ENCODE results near the gene PRR30.

The PRR30 gene

DNA sequence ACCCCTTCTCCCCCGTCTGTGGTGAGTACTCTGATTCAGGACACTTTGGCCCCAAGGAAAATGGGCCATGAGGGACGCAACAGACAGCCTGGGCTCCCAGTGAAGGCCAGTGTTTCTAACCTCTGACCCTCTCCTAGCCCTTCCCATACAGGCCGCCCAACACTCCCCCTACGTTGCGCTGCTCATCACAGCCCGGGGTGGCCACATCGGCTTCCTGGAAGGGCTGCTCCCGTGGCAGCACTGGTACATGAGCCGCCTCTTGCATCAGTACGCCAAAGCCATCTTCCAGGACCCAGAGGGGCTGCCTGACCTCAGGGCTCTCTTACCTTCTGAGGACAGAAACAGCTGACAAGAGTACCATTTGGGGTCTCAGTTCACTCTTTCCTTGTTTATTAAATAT lies 8.8 kb downstream of the PRR30 start:
- Histone ChIP-seq H3K36me3 (peaks cover 13 to 35% (median 29%) of the 10 kb centered on the region in 3 donors), H3K9me3 (no peaks in the 10 kb centered on the region), H3K27ac (no peak overlapping the region), H3K4me1 (peaks cover 0 to 21% (median 19%) of the 10 kb centered on the region in 4 donors), H3K27me3 (no peaks in the 10 kb centered on the region), H3K4me3 (no peak overlapping the region)
- intact Hi-C loops (cut with DNase I; ENCODE audit: low total_unique reads) = loop anchor here (10.0 kb wide), 1 partner anchor 84 kb away; the partner anchor contains the start of genes ATRAID, CAD and SLC5A6
- TF ChIP-seq, protein P1, sequence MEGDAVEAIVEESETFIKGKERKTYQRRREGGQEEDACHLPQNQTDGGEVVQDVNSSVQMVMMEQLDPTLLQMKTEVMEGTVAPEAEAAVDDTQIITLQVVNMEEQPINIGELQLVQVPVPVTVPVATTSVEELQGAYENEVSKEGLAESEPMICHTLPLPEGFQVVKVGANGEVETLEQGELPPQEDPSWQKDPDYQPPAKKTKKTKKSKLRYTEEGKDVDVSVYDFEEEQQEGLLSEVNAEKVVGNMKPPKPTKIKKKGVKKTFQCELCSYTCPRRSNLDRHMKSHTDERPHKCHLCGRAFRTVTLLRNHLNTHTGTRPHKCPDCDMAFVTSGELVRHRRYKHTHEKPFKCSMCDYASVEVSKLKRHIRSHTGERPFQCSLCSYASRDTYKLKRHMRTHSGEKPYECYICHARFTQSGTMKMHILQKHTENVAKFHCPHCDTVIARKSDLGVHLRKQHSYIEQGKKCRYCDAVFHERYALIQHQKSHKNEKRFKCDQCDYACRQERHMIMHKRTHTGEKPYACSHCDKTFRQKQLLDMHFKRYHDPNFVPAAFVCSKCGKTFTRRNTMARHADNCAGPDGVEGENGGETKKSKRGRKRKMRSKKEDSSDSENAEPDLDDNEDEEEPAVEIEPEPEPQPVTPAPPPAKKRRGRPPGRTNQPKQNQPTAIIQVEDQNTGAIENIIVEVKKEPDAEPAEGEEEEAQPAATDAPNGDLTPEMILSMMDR (IDR thresholded peaks at IDR 0.05) = no peak
- DNase-seq = no peak

GRCh38 chr2:27128668-27129571 lies 10.3 kb downstream of the PRR30 start:
- intact Hi-C loops (cut with DNase I; ENCODE audit: low total_unique reads) = no loop called here
- no peak overlapping the region for H3K27ac ChIP-seq
- H3K4me1 ChIP-seq = peaks cover 0 to 24% (median 17%) of the 10 kb centered on the region in 4 donors
- no peaks in the 10 kb centered on the region for H3K9me3 ChIP-seq
- no peak for DNase-seq
- H3K27me3 ChIP-seq = no peaks in the 10 kb centered on the region
- TF ChIP-seq, protein P1 (IDR thresholded peaks at IDR 0.05) = no peak
- H3K4me3 ChIP-seq = no peak overlapping the region
- H3K36me3 ChIP-seq = peaks cover 13 to 35% (median 29%) of the 10 kb centered on the region in 3 donors

GRCh38 chr2:27127883-27128667 lies 11.1 kb downstream of the PRR30 start:
- Histone ChIP-seq H3K27ac (no peak overlapping the region), H3K4me1 (peaks cover 0 to 20% (median 12%) of the 10 kb centered on the region in 4 donors), H3K9me3 (no peaks in the 10 kb centered on the region), H3K36me3 (peaks cover 13 to 35% (median 29%) of the 10 kb centered on the region in 3 donors), H3K4me3 (no peak overlapping the region), H3K27me3 (no peaks in the 10 kb centered on the region)
- intact Hi-C loops (cut with DNase I; ENCODE audit: low total_unique reads) = no loop called here
- no peak for DNase-seq
- TF ChIP-seq, protein P1 (IDR thresholded peaks at IDR 0.05) = no peak

DNA sequence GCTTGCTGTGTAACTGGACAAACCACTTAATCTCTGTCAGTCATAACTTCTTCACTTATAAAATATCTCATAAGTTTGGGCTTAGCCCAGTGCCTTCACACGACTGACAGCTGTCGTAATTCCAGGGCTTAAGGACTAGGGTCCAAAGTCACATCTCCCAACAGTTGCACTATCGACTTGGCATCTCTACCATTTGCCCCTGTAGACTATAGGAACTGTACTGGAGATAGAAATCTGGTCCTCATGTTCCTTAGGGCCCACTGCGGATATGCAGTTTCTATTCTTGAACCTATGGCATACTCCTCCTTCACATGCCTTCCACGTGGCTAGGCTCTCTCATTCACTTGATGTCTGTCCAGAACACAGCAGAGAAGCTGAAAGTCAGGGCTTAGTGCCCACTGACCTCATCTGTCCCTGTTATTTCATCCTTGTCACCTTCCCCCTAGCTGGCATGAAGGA lies 12.9 kb downstream of the PRR30 start:
- no peaks in the 10 kb centered on the region for H3K27me3 ChIP-seq
- no peak overlapping the region for H3K27ac ChIP-seq
- TF ChIP-seq, protein P1 (IDR thresholded peaks at IDR 0.05) = no peak
- H3K36me3 ChIP-seq = peaks cover 9 to 19% (median 15%) of the 10 kb centered on the region in 3 donors
- no peaks in the 10 kb centered on the region for H3K9me3 ChIP-seq
- no peak for DNase-seq
- no peak overlapping the region for H3K4me3 ChIP-seq
- intact Hi-C loops (cut with DNase I; ENCODE audit: low total_unique reads) = no loop called here
- peaks cover 0 to 11% (median 4%) of the 10 kb centered on the region in 4 donors for H3K4me1 ChIP-seq

DNA sequence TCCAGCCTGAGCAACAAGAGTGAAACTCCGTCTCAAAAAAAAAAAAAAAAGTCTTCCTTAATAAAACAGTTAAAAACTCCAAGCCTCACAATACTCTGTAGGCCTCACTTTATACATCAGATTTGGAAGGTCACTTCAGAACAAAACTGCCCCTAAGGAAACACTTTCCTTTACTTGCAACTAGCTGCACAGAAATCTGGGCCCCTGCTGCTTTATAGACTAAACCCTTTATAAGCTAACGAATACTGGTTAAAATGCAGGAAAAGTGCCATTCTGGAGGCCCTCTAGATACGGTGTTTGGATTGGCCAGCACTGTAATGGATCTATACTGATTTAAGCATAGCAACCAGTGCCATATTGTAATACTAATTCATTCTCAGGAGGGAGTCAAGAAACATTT lies 14.1 kb downstream of the PRR30 start:
- no peak for DNase-seq
- H3K27ac ChIP-seq = no peak overlapping the region
- H3K36me3 ChIP-seq = peaks cover 0 to 8% (median 4%) of the 10 kb centered on the region in 3 donors
- TF ChIP-seq, protein P1 (IDR thresholded peaks at IDR 0.05) = no peak
- H3K9me3 ChIP-seq = no peaks in the 10 kb centered on the region
- H3K4me1 ChIP-seq = peaks cover 0 to 11% (median 4%) of the 10 kb centered on the region in 4 donors
- intact Hi-C loops (cut with DNase I; ENCODE audit: low total_unique reads) = no loop called here
- H3K27me3 ChIP-seq = no peaks in the 10 kb centered on the region
- H3K4me3 ChIP-seq = no peak overlapping the region

All from tibial artery (tissue), 4 donors.